ENCODE results near the gene HUWE1.

The HUWE1 gene

GRCh38 chrX:53684415-53685192 is 1.9 kb downstream of the HUWE1 start:
- TF ChIP-seq, protein P1, sequence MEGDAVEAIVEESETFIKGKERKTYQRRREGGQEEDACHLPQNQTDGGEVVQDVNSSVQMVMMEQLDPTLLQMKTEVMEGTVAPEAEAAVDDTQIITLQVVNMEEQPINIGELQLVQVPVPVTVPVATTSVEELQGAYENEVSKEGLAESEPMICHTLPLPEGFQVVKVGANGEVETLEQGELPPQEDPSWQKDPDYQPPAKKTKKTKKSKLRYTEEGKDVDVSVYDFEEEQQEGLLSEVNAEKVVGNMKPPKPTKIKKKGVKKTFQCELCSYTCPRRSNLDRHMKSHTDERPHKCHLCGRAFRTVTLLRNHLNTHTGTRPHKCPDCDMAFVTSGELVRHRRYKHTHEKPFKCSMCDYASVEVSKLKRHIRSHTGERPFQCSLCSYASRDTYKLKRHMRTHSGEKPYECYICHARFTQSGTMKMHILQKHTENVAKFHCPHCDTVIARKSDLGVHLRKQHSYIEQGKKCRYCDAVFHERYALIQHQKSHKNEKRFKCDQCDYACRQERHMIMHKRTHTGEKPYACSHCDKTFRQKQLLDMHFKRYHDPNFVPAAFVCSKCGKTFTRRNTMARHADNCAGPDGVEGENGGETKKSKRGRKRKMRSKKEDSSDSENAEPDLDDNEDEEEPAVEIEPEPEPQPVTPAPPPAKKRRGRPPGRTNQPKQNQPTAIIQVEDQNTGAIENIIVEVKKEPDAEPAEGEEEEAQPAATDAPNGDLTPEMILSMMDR (IDR thresholded peaks at IDR 0.05; ENCODE audit: borderline replicate concordance, insufficient read depth, low read depth, low read length) = no peak
- peak overlapping the region; percentile 73 for H3K4me3 ChIP-seq (ENCODE audit: low read depth, low read length)

- peak overlapping the region; percentile 83 for H3K4me3 ChIP-seq (ENCODE audit: low read depth, low read length)
Measured at GRCh38 chrX:53683556-53684414, 2.7 kb downstream of the HUWE1 start.

DNA sequence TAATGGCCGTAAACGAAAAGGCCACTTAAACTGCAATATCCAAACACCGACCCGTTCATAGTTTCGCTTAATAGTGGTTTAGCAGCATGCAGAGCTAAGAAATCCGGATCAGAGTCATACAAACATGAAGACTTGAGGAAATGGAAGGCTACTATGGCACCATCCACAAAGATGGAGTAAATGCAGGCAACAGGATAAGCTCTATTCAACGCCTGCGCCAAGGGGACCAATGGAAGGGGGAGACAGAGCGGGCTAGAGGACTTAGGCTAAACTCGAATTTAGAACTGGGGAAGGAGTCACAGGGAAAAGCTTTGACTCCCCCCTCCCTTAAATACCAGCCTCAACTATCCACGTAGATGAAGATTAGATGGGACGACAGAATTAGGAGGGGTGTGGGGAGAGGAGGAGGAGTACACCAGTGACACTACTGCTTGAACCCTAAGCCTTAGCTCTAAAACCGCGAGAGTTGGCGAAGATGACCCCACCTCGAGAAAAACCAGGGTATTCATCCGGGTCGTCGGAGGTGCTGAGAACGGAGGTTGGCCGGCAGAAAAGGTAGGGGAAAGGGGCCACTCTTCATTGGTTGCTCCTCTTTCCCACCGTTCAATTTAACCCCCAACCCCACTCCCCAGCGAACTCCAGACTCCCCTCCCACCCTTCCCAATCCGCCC is 3.5 kb downstream of the HUWE1 start:
- TF ChIP-seq, protein P1 (IDR thresholded peaks at IDR 0.05; ENCODE audit: borderline replicate concordance, insufficient read depth, low read depth, low read length) = no peak
- H3K4me3 ChIP-seq (ENCODE audit: low read depth, low read length) = peak overlapping the region; percentile 83

More at GRCh38 chrX:53683556-53684414, 2.7 kb downstream of the HUWE1 start:
- TF ChIP-seq, protein P1 (IDR thresholded peaks at IDR 0.05; ENCODE audit: borderline replicate concordance, insufficient read depth, low read depth, low read length) = no peak

DNA sequence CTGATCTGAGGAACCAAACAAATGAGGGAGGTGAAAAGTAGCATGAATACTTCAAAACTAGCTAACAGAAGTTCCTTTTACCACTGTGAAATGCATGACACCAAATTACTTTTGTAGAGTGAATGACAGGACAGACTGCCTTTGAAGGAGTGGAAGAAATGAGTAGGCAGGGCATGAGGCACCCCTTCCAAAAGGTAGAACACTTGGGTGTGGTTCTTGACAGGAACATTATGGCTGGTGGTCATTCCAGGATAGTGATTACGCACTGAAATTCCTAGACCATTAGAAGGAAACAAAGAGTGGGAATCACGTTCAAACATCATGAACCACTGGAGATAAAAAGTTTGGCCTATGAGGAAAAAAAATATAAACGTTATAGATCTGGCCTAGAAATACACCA is 4.9 kb downstream of the HUWE1 start:
- H3K4me3 ChIP-seq (ENCODE audit: low read depth, low read length) = no peak overlapping the region
- TF ChIP-seq, protein P1 (IDR thresholded peaks at IDR 0.05; ENCODE audit: borderline replicate concordance, insufficient read depth, low read depth, low read length) = no peak

DNA sequence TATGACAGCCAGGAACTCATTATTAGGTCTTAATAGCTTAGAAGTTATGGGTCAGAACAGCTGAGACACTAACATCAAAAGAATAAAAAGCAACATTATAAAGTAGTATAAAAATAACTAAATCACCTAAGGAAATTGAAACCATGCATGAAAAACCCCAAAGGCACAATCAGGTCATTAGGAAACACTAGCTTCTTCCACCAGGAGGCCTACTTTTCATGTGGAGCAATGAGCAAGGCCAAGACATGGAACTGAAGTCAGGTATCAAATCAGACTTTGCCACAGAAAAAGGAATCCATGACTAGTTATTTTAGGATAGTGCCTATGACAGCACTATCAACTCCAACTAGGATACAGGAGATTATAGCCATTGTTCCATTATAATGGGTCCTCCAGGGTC is 7.9 kb downstream of the HUWE1 start:
- TF ChIP-seq, protein P1 (IDR thresholded peaks at IDR 0.05; ENCODE audit: borderline replicate concordance, insufficient read depth, low read depth, low read length) = peak; percentile 21; the same call in 1 of the 2 replicates
- no peak overlapping the region for H3K4me3 ChIP-seq (ENCODE audit: low read depth, low read length)

DNA sequence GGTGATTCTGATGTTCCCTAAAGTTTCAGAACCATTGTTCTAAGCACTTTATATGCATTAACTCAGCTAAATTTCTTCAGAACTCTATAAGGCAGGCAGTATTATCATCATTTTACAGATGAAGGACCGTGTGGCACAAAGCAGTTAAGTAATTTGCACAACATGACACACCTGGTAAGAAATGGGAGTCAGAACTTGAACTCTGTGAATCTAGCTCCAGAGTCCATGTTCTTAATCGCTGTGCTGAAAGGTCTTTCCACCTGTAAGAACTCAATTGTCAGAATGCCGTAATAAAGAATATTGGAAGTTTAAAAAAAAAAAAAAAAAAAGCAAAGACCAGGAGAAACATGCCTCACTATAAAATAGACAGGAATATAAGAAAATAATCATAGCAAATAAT is 9.2 kb downstream of the HUWE1 start:
- H3K4me3 ChIP-seq (ENCODE audit: low read depth, low read length) = no peak overlapping the region
- TF ChIP-seq, protein P1 (IDR thresholded peaks at IDR 0.05; ENCODE audit: borderline replicate concordance, insufficient read depth, low read depth, low read length) = no peak

Measured in GM12875 (cell line).